Thymus (tissue), 11 donors: ENCODE data around the gene APMAP. TPM values are rescaled to one million over a fixed set of nuclear protein-coding genes. Genes with fewer than 3 reads are reported as not detected.

Source experiments
- DNase-seq, 9 donors: peaks; one replicate each; pipeline ENCODE4 v3.0.0-alpha.2; 2013; ENCODE audit warnings: low spot score in 9 of 9, low read depth in 6 of 9, missing footprints in 1 of 9
- H3K27ac ChIP-seq, 2 donors: one replicate each; pipeline ENCODE4 v1.5.1; 2013; ENCODE audit warnings: control low read depth in 1 of 2, low read depth in 1 of 2, low read length in 1 of 2, mild to moderate bottlenecking in 1 of 2, moderate library complexity in 1 of 2
- H3K27me3 ChIP-seq, 2 donors: one replicate each; pipeline ENCODE4 v1.5.1; 2013; ENCODE audit warnings: low read length in 1 of 2; ENCODE audit not compliant: control insufficient read depth in 2 of 2, insufficient read depth in 1 of 2
- H3K36me3 ChIP-seq, 2 donors: one replicate each; pipeline ENCODE4 v1.5.1; 2013; ENCODE audit warnings: low read length in 1 of 2, mild to moderate bottlenecking in 1 of 2, moderate library complexity in 1 of 2; ENCODE audit not compliant: control insufficient read depth in 2 of 2, insufficient read depth in 2 of 2
- H3K4me1 ChIP-seq, 2 donors: one replicate each; pipeline ENCODE4 v1.5.1; 2013; ENCODE audit warnings: low read length in 2 of 2; ENCODE audit not compliant: control insufficient read depth in 2 of 2, insufficient read depth in 2 of 2
- H3K4me3 ChIP-seq, 2 donors: one replicate each; pipeline ENCODE4 v1.5.1; 2013; ENCODE audit warnings: low read length in 2 of 2, control low read depth in 1 of 2, mild to moderate bottlenecking in 1 of 2
- H3K9me3 ChIP-seq, 2 donors: one replicate each; pipeline ENCODE4 v1.5.1; 2013; ENCODE audit warnings: low read length in 1 of 2, mild to moderate bottlenecking in 1 of 2; ENCODE audit not compliant: control insufficient read depth in 2 of 2, insufficient read depth in 1 of 2
- WGBS: extraction: QIAGEN DNeasy Blood & Tissue Kit; methylation state at CpG from one replicate; pipeline ENCODE4 v1.1.7; 2013; 5-methylcytosine and 5-hydroxymethylcytosine counted together
- polyA plus RNA-seq: library from polyadenylated mRNA; stranded (reverse); fragments of 200-250 nt; gene quantifications from one replicate; pipeline ENCODE4 v1.2.3, GENCODE V29; 2013
- total RNA-seq: library from RNA; stranded (reverse); fragments of 120-200 nt; gene quantifications from one replicate; pipeline ENCODE4 v1.2.4, GENCODE V29; 2013
- donor health status: healthy.

The APMAP gene
- total and polyA plus RNA-seq, 2 donors = 49.3 to 53.4 TPM

GRCh38 chr20:24962182-24962492, 30.4 kb downstream of the APMAP start:
- H3K27ac ChIP-seq = no peak overlapping the region
- H3K4me1 ChIP-seq = no peaks in the 10 kb centered on the region
- H3K9me3 ChIP-seq = no peaks in the 10 kb centered on the region
- H3K27me3 ChIP-seq = no peaks in the 10 kb centered on the region
- over 99% methylated on average over 2 of the region's 2 CpGs for WGBS
- H3K4me3 ChIP-seq = no peak overlapping the region
- H3K36me3 ChIP-seq = peaks cover 59 to 81% of the 10 kb centered on the region in 2 donors
- no peak for DNase-seq

- Histone ChIP-seq H3K4me1 (no peaks in the 10 kb centered on the region), H3K9me3 (no peaks in the 10 kb centered on the region), H3K36me3 (peaks cover 56 to 79% of the 10 kb centered on the region in 2 donors), H3K4me3 (no peak overlapping the region), H3K27me3 (no peaks in the 10 kb centered on the region), H3K27ac (no peak overlapping the region)
- no peak for DNase-seq
- WGBS = 95% methylated on average over 20 of the region's 20 CpGs
Observed at GRCh38 chr20:24961384-24962181, 31.0 kb downstream of the APMAP start.

GRCh38 chr20:24960861-24961260, 31.7 kb downstream of the APMAP start:
- no peak for DNase-seq
- Histone ChIP-seq H3K9me3 (no peaks in the 10 kb centered on the region), H3K27ac (no peak overlapping the region), H3K4me3 (no peak overlapping the region), H3K36me3 (peaks cover 49 to 79% of the 10 kb centered on the region in 2 donors), H3K27me3 (no peaks in the 10 kb centered on the region), H3K4me1 (peaks cover 0 to 2% of the 10 kb centered on the region in 2 donors)
- 91% methylated on average over 2 of the region's 2 CpGs for WGBS

- no peak for DNase-seq
- H3K4me3 ChIP-seq = no peak overlapping the region
- H3K4me1 ChIP-seq = peaks cover 0 to 7% of the 10 kb centered on the region in 2 donors
- H3K36me3 ChIP-seq = peaks cover 47 to 76% of the 10 kb centered on the region in 2 donors
- no peaks in the 10 kb centered on the region for H3K9me3 ChIP-seq
- H3K27me3 ChIP-seq = no peaks in the 10 kb centered on the region
- peak overlapping the region in 1 of 2 donors; percentile 38 for H3K27ac ChIP-seq
- WGBS = 98% methylated on average over 10 of the region's 10 CpGs
Observed at GRCh38 chr20:24960302-24960801, 32.2 kb downstream of the APMAP start.

GRCh38 chr20:24959591-24960301, 32.8 kb downstream of the APMAP start:
- H3K36me3 ChIP-seq = peaks cover 42 to 71% of the 10 kb centered on the region in 2 donors
- no peak overlapping the region for H3K4me3 ChIP-seq
- DNase-seq = no peak
- H3K27ac ChIP-seq = no peak overlapping the region
- H3K4me1 ChIP-seq = peaks cover 5 to 11% of the 10 kb centered on the region in 2 donors
- no peaks in the 10 kb centered on the region for H3K9me3 ChIP-seq
- H3K27me3 ChIP-seq = no peaks in the 10 kb centered on the region
- WGBS = 95% methylated on average over 14 of the region's 14 CpGs

GRCh38 chr20:24958506-24959385, 33.8 kb downstream of the APMAP start:
- no peak overlapping the region for H3K27ac ChIP-seq
- H3K4me3 ChIP-seq = no peak overlapping the region
- H3K4me1 ChIP-seq = peaks cover 5 to 17% of the 10 kb centered on the region in 2 donors
- peaks cover 32 to 61% of the 10 kb centered on the region in 2 donors for H3K36me3 ChIP-seq
- no peak for DNase-seq
- no peaks in the 10 kb centered on the region for H3K27me3 ChIP-seq
- 93% methylated on average over 20 of the region's 20 CpGs for WGBS
- no peaks in the 10 kb centered on the region for H3K9me3 ChIP-seq

- no peaks in the 10 kb centered on the region for H3K27me3 ChIP-seq
- 98% methylated on average over 18 of the region's 18 CpGs for WGBS
- peaks cover 5 to 21% of the 10 kb centered on the region in 2 donors for H3K4me1 ChIP-seq
- H3K4me3 ChIP-seq = no peak overlapping the region
- no peak overlapping the region for H3K27ac ChIP-seq
- no peaks in the 10 kb centered on the region for H3K9me3 ChIP-seq
- DNase-seq = no peak
- H3K36me3 ChIP-seq = peaks cover 21 to 48% of the 10 kb centered on the region in 2 donors
Observed at GRCh38 chr20:24957326-24958016, 35.1 kb downstream of the APMAP start.

GRCh38 chr20:24956001-24956841, 36.3 kb downstream of the APMAP start:
- H3K36me3 ChIP-seq = peaks cover 12 to 40% of the 10 kb centered on the region in 2 donors

More at GRCh38 chr20:24956001-24956841, 36.3 kb downstream of the APMAP start:
- no peaks in the 10 kb centered on the region for H3K9me3 ChIP-seq
- peaks cover 5 to 23% of the 10 kb centered on the region in 2 donors for H3K4me1 ChIP-seq
- no peak for DNase-seq
- H3K27me3 ChIP-seq = no peaks in the 10 kb centered on the region
- H3K4me3 ChIP-seq = no peak overlapping the region
- H3K27ac ChIP-seq = no peak overlapping the region
- 97% methylated on average over 22 of the region's 22 CpGs for WGBS
